Astrocyte (in vitro differentiated cells and primary cell): ENCODE measurements around the gene MRTFB. TPM values are rescaled to one million over a fixed set of nuclear protein-coding genes. Genes with fewer than 3 reads are reported as not detected.

ENCODE experiments used
- DNase-seq: peaks from one replicate; pipeline ENCODE4 v3.0.0-alpha.2; 2010; ENCODE audit warnings: low read depth
- FAIRE-seq: peaks from 2 replicates; lab custom pipeline; 2011; peaks lifted over from hg19 to GRCh38; lab: Jason Lieb, UNC
- H2AFZ ChIP-seq: 2 replicates; pipeline ENCODE4 v1.6.0; 2012; ENCODE audit warnings: low read depth, low read length, inconsistent platforms
- H3K27ac ChIP-seq: 2 replicates; pipeline ENCODE4 v1.5.1; 2011; ENCODE audit warnings: low read depth, low read length, inconsistent platforms
- H3K27me3 ChIP-seq: 2 replicates; pipeline ENCODE4 v1.6.0; 2011; ENCODE audit warnings: low read length, inconsistent platforms; ENCODE audit not compliant: insufficient read depth
- H3K36me3 ChIP-seq: 2 replicates; pipeline ENCODE4 v1.5.1; 2011; ENCODE audit warnings: low read length, inconsistent platforms; ENCODE audit not compliant: insufficient read depth
- H3K4me1 ChIP-seq: 2 replicates; pipeline ENCODE4 v1.5.1; 2011; ENCODE audit warnings: low read length, inconsistent platforms; ENCODE audit not compliant: insufficient read depth
- H3K4me2 ChIP-seq: 2 replicates; pipeline ENCODE4 v1.6.0; 2012; ENCODE audit warnings: low read length, inconsistent platforms
- H3K4me3 ChIP-seq: 2 replicates; pipeline ENCODE4 v1.5.1; 2011; ENCODE audit warnings: low read depth, mild to moderate bottlenecking, low read length, inconsistent platforms; ENCODE audit not compliant: insufficient read depth
- H3K79me2 ChIP-seq: 2 replicates; pipeline ENCODE4 v1.6.0; 2012; ENCODE audit warnings: mild to moderate bottlenecking, low read length, inconsistent platforms; ENCODE audit not compliant: insufficient read depth
- H3K9ac ChIP-seq: 2 replicates; pipeline ENCODE4 v1.6.0; 2012; ENCODE audit warnings: mild to moderate bottlenecking, low read length, inconsistent platforms
- H3K9me3 ChIP-seq: 2 replicates; pipeline ENCODE4 v1.5.1; 2012; ENCODE audit warnings: low read depth, mild to moderate bottlenecking, low read length, inconsistent platforms; ENCODE audit not compliant: insufficient read depth
- H4K20me1 ChIP-seq: 2 replicates; pipeline ENCODE4 v1.6.0; 2012; ENCODE audit warnings: low read length, inconsistent platforms; ENCODE audit not compliant: insufficient read depth
- H3K27ac Mint-ChIP-seq: one replicate; pipeline ENCODE4 v1.8.0; 2021; ENCODE audit warnings: mild to moderate bottlenecking, mixed read lengths; ENCODE audit not compliant: unreplicated experiment
- H3K27me3 Mint-ChIP-seq: one replicate; pipeline ENCODE4 v1.8.0; 2021; ENCODE audit warnings: low read depth, mixed read lengths; ENCODE audit not compliant: unreplicated experiment
- H3K36me3 Mint-ChIP-seq: one replicate; pipeline ENCODE4 v1.8.0; 2021; ENCODE audit warnings: low read depth, mixed read lengths; ENCODE audit not compliant: unreplicated experiment
- H3K4me1 Mint-ChIP-seq: one replicate; pipeline ENCODE4 v1.8.0; 2021; ENCODE audit warnings: low read depth, mixed read lengths; ENCODE audit not compliant: unreplicated experiment
- H3K4me3 Mint-ChIP-seq: one replicate; pipeline ENCODE4 v1.8.0; 2021; ENCODE audit warnings: mild to moderate bottlenecking, moderate library complexity, mixed read lengths; ENCODE audit not compliant: unreplicated experiment
- H3K9me3 Mint-ChIP-seq: one replicate; pipeline ENCODE4 v1.8.0; 2021; ENCODE audit warnings: mild to moderate bottlenecking, mixed read lengths; ENCODE audit not compliant: unreplicated experiment
- CTCF ChIP-seq: IDR thresholded peaks from 2 replicates; pipeline ENCODE4 v1.5.1; 2011; ENCODE audit warnings: low read depth, mild to moderate bottlenecking, inconsistent platforms, low read length, moderate library complexity; ENCODE audit not compliant: insufficient read depth
- EZH2 ChIP-seq: IDR thresholded peaks from 2 replicates; pipeline ENCODE4 v1.6.1; 2012; ENCODE audit warnings: mild to moderate bottlenecking, low read length, inconsistent platforms; ENCODE audit not compliant: insufficient read depth
- total RNA-seq: library from RNA; stranded (reverse); gene quantifications from 2 replicates; pipeline ENCODE4 v1.2.1, GENCODE V29; 2021

Gene MRTFB
- total RNA-seq, 1 donor from 2014 or later, result 32.5 TPM

GRCh38 chr16:14172200-14172809 lies 101.2 kb downstream of the MRTFB start:
- no peaks in the 10 kb centered on the region for H3K36me3 ChIP-seq
- no peaks in the 10 kb centered on the region for H3K36me3 Mint-ChIP-seq
- no peak overlapping the region for H3K4me3 ChIP-seq
- no peak overlapping the region for H3K27ac ChIP-seq
- no peaks in the 10 kb centered on the region for H3K4me1 ChIP-seq
- no peaks in the 10 kb centered on the region for H3K27me3 ChIP-seq
- no peak overlapping the region for H2AFZ ChIP-seq
- no peak overlapping the region for H3K4me3 Mint-ChIP-seq
- H3K4me2 ChIP-seq, result no peak overlapping the region
- peak overlapping the region; percentile 70 for H3K27ac Mint-ChIP-seq
- FAIRE-seq (no peak), DNase-seq (peak; percentile 50)
- H3K4me1 Mint-ChIP-seq, result peaks cover 6% of the 10 kb centered on the region
- H3K27me3 Mint-ChIP-seq, result no peaks in the 10 kb centered on the region
- no peak overlapping the region for H3K9ac ChIP-seq
- H4K20me1 ChIP-seq, result peaks cover 4% of the 10 kb centered on the region
- H3K79me2 ChIP-seq, result no peaks in the 10 kb centered on the region
- H3K9me3 ChIP-seq, result no peaks in the 10 kb centered on the region
- TF ChIP-seq CTCF, result no peak
- no peak for TF ChIP-seq EZH2
- H3K9me3 Mint-ChIP-seq, result peaks cover 6% of the 10 kb centered on the region

GRCh38 chr16:14175086-14175485 lies 104.0 kb downstream of the MRTFB start:
- Histone ChIP-seq H2AFZ (no peak overlapping the region), H3K79me2 (no peaks in the 10 kb centered on the region), H3K27me3 (no peaks in the 10 kb centered on the region), H3K36me3 (no peaks in the 10 kb centered on the region), H3K4me1 (no peaks in the 10 kb centered on the region), H4K20me1 (peaks cover 8% of the 10 kb centered on the region), H3K9me3 (no peaks in the 10 kb centered on the region), H3K4me3 (no peak overlapping the region), H3K4me2 (no peak overlapping the region), H3K9ac (no peak overlapping the region), H3K27ac (no peak overlapping the region)
- Mint-ChIP-seq H3K4me3 (no peak overlapping the region), H3K9me3 (peaks cover 6% of the 10 kb centered on the region), H3K27me3 (no peaks in the 10 kb centered on the region), H3K36me3 (peaks cover 4% of the 10 kb centered on the region), H3K4me1 (peaks cover 6% of the 10 kb centered on the region), H3K27ac (no peak overlapping the region)
- no peak for TF ChIP-seq CTCF
- DNase-seq, result no peak
- no peak for FAIRE-seq

GRCh38 chr16:14177704-14178103 lies 106.6 kb downstream of the MRTFB start:
- FAIRE-seq (no peak), DNase-seq (no peak)
- peaks cover 13% of the 10 kb centered on the region for H3K4me1 Mint-ChIP-seq
- no peak overlapping the region for H3K4me3 ChIP-seq
- H3K79me2 ChIP-seq, result no peaks in the 10 kb centered on the region
- no peak for TF ChIP-seq EZH2
- no peak for TF ChIP-seq CTCF
- H3K27ac Mint-ChIP-seq, result no peak overlapping the region
- H3K27me3 ChIP-seq, result no peaks in the 10 kb centered on the region
- peaks cover 2% of the 10 kb centered on the region for H3K9me3 Mint-ChIP-seq
- H3K27me3 Mint-ChIP-seq, result no peaks in the 10 kb centered on the region
- H3K4me2 ChIP-seq, result no peak overlapping the region
- H3K36me3 Mint-ChIP-seq, result peaks cover 4% of the 10 kb centered on the region
- H3K4me3 Mint-ChIP-seq, result no peak overlapping the region
- no peak overlapping the region for H2AFZ ChIP-seq
- H3K27ac ChIP-seq, result no peak overlapping the region
- H3K9ac ChIP-seq, result no peak overlapping the region
- no peaks in the 10 kb centered on the region for H3K9me3 ChIP-seq
- peaks cover 9% of the 10 kb centered on the region for H3K4me1 ChIP-seq
- peaks cover 11% of the 10 kb centered on the region for H4K20me1 ChIP-seq
- no peaks in the 10 kb centered on the region for H3K36me3 ChIP-seq
